Posterior cingulate gyrus (tissue), 11 donors: ENCODE measurements around the gene AK8.
A peak's percentile ranks its signal among the peaks of the same experiment; 100 is the strongest.

ENCODE experiments used
- DNase-seq, 10 donors: peaks; one replicate each; pipeline versions ENCODE4 v3.0.0 to v3.0.0-alpha.2; 2020 to 2021; ENCODE audit warnings: mixed read lengths in 3 of 10
- intact Hi-C: fragments of 100-400 bp; cut with DNase I; formaldehyde crosslinking; loops from one replicate; pipeline ENCODE4 v1.15.1; 2023

The AK8 gene

GRCh38 chr9:132802121-132802795, 75.8 kb downstream of the AK8 start:
- DNase-seq, result no peak
- intact Hi-C loops, result loop anchor here (5.0 kb wide), 1 partner anchor 100 kb away; no protein-coding TSS in a partner anchor

DNA sequence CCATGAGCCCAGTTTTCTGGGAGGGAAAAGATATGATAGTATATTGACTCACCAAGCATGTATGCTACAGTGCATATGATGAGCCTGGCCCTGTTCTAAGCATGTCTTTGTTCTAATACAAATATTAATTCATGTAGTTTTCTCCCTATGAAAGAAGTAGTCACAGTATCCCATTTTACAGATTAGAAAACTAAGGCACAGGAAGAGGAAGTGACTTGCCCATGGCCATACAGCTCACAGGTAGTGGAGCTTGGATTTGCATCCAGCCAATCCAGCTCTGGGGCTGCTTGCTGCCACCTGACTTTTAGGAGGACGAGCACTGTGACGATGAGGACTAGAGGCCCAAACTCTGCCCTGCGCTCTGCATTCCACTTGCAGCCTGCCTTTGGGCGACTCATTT, 76.4 kb downstream of the AK8 start:
- intact Hi-C loops, result loop anchor here (2.0 to 5.0 kb wide), 2 partner anchors 101 to 389 kb away; no protein-coding TSS in a partner anchor
- no peak for DNase-seq

DNA sequence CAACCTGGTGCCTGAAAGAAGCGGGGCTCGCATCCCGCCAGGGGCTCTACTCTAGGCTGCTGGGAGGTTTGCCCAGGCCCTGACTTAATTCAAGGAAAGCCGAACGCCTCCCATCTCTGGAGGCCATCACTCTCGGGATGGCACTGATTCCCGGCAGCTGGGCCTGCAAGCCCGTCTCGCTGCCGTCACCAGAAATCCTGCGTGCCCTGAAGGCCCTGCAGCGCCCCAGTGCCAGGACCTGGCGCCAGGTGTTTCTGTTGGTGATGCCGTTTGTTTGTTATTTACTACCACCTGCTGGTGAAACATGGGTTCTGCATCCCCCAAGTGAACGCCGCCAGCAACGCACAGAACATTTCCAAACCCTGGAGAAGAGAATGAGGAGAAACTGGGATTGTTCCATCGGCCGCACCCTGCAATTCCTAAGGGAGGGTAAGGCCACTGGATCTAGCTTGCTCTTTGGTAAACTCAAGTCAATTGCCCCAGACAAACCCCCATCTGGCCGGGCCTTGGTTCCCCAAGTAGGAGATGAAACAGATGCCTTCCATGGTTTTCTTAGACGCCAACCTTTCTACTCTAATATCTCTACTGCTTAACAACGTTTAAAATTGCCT, 77.9 kb downstream of the AK8 start:
- DNase-seq, result peak; percentile 43 to 96 (median 70)
- intact Hi-C loops, result loop anchor here (1.0 to 5.0 kb wide), 3 partner anchors 102 to 387 kb away; no protein-coding TSS in a partner anchor

- DNase-seq, result no peak
- intact Hi-C loops, result loop anchor here (10.0 kb wide), 1 partner anchor 124 kb away; the partner anchor contains the start of gene GTF3C4
Measured at GRCh38 chr9:132798817-132799790, 79.0 kb downstream of the AK8 start.

DNA sequence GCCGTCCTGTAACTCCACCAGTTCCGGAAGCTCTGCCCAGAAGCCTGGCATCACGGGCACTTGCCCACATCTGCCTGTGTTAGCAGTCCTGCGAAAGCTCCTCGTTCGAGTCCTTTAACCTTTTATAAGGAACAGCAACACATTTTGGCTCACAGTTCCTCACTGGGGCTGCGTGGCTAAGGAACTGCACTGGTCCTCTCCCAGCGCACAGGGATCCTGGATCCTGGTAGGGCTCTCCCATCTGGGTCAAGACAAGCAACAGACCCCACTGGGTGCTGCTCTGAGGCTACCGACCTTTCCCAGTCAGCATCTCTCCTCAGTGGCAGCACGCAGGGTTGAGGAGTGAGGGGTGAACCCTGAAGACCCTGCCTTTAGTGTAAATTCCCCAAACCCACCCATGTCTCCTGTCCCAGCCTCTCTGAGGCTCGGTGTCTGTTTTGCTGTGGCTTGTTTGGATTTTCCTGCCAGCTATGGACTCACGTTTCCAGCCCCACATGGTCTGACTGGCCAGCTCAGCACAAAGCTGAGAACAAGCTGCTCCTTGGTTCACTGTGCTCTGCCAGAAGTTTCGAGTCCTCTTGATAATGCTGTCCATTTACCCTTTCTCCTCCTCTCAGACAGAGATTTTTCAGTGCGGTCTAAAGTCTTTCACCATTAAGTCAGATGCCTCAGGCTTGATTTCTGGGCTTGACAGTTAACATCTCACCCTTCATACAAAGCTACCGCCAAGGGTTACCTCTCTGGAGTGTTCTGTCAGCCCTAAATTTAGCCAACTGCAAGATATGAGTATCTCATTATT, 80.0 kb downstream of the AK8 start:
- no peak for DNase-seq
- intact Hi-C loops, result loop anchor here (10.0 kb wide), 1 partner anchor 123 kb away; the partner anchor contains the start of gene GTF3C4

DNA sequence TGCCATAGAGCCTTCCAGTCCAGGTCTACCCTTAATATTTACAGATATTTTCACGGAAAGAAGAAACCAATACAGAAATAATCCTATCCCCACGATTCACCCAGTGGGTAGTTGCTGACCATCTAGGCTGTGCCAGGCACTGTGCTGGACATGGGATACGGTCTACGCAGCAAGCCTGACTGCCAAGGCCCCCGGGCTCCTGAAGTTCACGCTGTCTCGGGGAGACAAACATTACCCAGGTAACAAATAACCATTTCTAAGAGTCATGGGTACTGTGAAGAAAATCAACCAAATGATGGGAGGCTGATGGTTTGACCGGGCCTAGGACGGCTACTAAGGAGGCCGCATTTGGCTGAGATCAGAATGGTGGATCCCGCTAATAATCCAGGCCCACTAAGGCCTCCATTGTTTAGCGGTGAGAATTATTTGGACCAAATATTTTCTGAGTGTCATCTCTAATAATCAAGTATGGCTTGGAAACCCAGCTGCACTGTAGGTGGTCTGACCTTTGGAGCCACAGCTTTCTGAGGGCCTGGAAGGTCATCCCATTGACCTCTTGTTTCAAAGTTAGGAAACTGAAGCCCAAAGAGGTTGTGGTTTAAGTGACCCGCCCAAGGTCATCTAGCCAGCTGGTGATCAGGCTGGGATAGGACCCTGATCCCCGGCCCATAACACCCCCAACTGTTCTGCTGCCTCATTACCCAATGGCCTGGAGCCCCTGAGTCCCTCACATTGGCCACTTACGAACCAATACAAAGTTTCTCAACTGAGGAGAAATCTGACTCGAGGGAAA, 82.4 kb downstream of the AK8 start:
- DNase-seq, result no peak
- intact Hi-C loops, result loop anchor here (10.0 kb wide), 1 partner anchor 121 kb away; the partner anchor contains the start of gene GTF3C4

- intact Hi-C loops, result loop anchor here (10.0 kb wide), 1 partner anchor 120 kb away; the partner anchor contains the start of gene GTF3C4
- no peak for DNase-seq
Measured at GRCh38 chr9:132794730-132795380, 83.2 kb downstream of the AK8 start.

DNA sequence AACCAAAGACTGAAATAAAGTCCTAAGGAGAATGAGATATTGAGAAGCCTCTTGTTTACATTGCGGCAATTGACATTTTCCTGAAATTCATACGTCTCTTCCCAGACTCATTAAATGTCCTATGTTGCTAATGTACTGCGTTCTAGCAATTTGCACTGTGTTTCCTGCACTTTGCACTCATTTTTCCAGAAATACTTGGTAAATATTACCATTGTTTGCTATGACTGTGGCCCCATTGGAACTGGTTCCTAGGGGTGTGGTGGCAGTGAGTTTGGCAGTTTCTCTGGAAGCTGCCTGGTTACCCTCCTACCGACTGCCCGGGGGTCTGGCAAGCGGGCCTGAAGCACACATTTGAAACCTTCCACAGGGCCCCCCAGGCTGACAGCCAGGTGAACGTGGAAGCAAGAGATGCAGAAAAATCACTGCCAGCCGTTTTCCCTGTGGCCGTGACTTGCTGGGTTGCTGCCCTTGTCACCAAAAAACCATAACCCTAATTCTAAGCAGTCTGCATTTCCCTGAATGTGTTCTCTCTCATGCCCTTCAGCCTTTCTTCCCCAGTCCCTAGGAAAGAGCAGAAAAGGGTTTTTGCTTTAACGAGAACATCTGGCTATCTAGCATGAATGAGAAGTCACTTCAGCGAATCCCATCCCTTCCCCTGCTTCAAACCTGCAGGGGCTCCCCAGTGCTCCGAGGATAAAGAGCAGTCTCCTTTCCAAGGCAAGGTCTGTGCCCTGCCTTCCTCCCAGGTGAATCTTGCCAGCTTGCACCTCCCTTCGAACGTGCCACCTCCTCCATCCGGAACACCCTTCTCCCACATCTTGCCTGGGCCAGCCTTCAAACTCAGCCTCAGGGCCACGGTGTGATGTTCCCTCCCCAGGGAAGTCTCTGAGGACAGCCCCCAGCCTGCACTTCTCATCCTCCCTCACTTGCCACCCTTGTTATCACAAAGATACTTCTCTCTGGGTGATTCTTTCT, 84.2 kb downstream of the AK8 start:
- intact Hi-C loops, result loop anchor here (10.0 kb wide), 1 partner anchor 119 kb away; the partner anchor contains the start of gene GTF3C4
- no peak for DNase-seq

DNA sequence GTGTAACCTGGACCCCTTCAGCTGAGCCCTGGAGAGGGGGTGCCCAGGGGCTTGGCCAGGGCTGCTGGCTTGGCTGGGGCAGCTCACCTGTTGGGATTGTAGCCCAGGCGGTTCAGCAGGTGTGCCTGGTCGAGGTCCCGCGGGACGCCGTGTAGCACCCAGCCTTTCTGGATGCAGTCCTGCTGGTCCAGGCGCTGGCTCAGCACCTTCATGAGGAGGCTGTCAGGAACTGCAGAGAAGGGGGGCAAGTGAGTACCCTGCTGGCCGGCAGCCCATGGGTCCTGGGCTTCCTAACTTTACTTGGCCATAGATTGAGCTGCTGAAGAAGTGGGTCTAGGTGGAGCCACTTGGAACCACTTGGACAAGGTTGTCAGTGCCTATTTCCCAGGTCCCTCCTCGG, 85.5 kb downstream of the AK8 start:
- intact Hi-C loops, result loop anchor here (10.0 kb wide), 1 partner anchor 118 kb away; the partner anchor contains the start of gene GTF3C4
- DNase-seq, result peak in 1 of 10 donors; percentile 77

GRCh38 chr9:132791699-132792240, 86.3 kb downstream of the AK8 start:
- intact Hi-C loops, result loop anchor here (10.0 kb wide), 1 partner anchor 117 kb away; the partner anchor contains the start of gene GTF3C4
- peak in 1 of 10 donors; percentile 38 for DNase-seq

GRCh38 chr9:132789719-132790118, 88.4 kb downstream of the AK8 start:
- intact Hi-C loops, result loop anchor here (10.0 kb wide), 1 partner anchor 115 kb away; the partner anchor contains the start of gene GTF3C4
- DNase-seq, result no peak

GRCh38 chr9:132788378-132788777, 89.7 kb downstream of the AK8 start:
- intact Hi-C loops, result no loop called here

DNA sequence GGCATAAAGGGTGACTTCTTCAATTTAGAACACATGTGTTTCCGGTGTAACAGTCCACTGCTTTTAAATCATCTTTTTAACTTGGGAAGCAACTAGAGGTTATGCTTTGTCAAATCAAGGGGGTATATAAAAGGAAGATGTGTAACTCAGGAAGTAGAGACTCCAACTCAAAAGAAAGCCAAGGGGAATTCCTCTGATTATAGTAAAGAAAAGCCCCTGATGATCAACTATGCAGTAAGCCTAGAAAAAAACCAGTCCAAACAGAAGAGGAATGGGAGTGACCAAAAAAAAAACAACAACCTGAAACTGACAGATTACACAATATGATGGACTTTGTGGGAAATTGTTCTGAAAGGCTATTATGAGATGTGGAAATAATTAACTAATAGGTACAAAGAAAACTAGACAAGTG, 90.3 kb downstream of the AK8 start:
- intact Hi-C loops, result no loop called here
- DNase-seq, result no peak

More at GRCh38 chr9:132788378-132788777, 89.7 kb downstream of the AK8 start:
- DNase-seq, result no peak

- no peak for DNase-seq
- intact Hi-C loops, result no loop called here
Measured at GRCh38 chr9:132784286-132784830, 93.7 kb downstream of the AK8 start.

DNA sequence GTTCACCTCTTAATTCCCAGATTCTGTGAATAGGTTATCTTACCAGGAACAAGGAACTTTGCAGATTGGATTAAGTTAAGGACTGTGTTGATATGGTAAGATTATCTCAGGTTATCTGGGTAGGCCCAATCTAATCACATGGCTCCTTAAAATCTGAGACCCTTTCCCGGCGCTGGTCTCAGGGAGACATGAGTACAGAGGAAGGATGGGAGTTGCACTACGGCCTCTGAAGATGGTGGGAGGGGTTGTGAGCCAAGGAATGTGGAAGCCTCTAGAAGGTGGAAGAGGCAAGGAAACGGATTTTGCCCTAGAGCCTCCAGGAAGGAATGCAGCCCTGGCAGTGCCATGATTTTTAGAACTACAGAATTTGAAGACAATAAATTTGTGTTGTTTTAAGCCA, 95.1 kb downstream of the AK8 start:
- DNase-seq, result no peak
- intact Hi-C loops, result no loop called here

DNA sequence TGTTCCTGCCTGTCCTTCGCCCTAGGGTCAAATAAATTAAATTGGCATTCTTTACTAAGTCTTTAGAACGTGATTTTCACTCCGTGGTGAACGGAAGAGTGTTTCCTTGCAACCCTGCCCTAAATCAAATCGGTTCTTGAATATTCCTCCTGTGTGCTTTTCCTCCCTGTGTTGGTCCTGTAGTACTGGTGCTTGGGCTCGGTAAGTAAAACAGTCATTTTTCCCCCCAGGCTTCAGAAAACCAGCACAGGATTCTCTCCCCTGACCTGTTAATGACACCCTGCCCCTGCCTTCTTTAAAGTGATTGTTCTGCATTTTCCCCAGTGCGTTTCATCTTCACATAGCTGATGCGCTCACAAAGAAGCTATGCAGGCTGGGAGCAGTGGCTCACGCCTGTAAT, 96.0 kb downstream of the AK8 start:
- intact Hi-C loops, result no loop called here
- no peak for DNase-seq
